Endothelial cell of umbilical vein (primary cell): Measurements from ENCODE around the gene GNG2. TPM values are rescaled to one million over a fixed set of nuclear protein-coding genes. Genes with fewer than 3 reads are reported as not detected.

Experiments
- BruUV-seq: library from RNA; stranded (reverse); fragments of 400-500 nt; replicated peaks from 2 replicates; lab custom pipeline; 2021; lab: Mats Ljungman, UMichigan
- CTCF ChIA-PET: fragments of 300-600, 350-600 bp; sonication (Branson Sonifier 250); formaldehyde crosslinking; loops from one replicate; lab custom pipeline; 2021; ENCODE audit warnings: antibody characterized with exemption, inconsistent platforms; lab: Charles Lee
- POLR2A ChIA-PET: fragments of 300-600, 350-600 bp; sonication (Branson Sonifier 250); formaldehyde crosslinking; loops from one replicate; lab custom pipeline; 2021; ENCODE audit warnings: antibody characterized with exemption, inconsistent platforms; lab: Charles Lee
- DNase-seq: peaks from one replicate; pipeline ENCODE4 v3.0.0-alpha.2; 2011; ENCODE audit warnings: low read depth, low spot score
- FAIRE-seq: peaks from 2 replicates; lab custom pipeline; 2011; peaks lifted over from hg19 to GRCh38; lab: Jason Lieb, UNC
- H2AFZ ChIP-seq: 2 replicates; pipeline ENCODE4 v1.6.0; 2012; ENCODE audit warnings: low read depth, low read length, control low read depth, inconsistent platforms
- H3K27ac ChIP-seq: 2 replicates; pipeline ENCODE4 v1.5.1; 2011; ENCODE audit warnings: low read depth, mild to moderate bottlenecking, control low read depth, low read length, moderate library complexity; ENCODE audit not compliant: insufficient read depth
- H3K27me3 ChIP-seq, 2 experiments: 2 replicates each; pipeline versions ENCODE4 v1.6.0 to v1.6.1; 2011; ENCODE audit warnings: low read length in 2 of 2, mixed read lengths in 1 of 2; ENCODE audit not compliant: control insufficient read depth in 2 of 2, insufficient read depth in 2 of 2
- H3K36me3 ChIP-seq, 2 experiments: 2 replicates in 1 of 2; 3 replicates in 1 of 2; pipeline ENCODE4 v1.5.1; 2011; ENCODE audit warnings: low read length in 2 of 2, mild to moderate bottlenecking in 1 of 2, moderate library complexity in 1 of 2; ENCODE audit not compliant: control insufficient read depth in 2 of 2, insufficient read depth in 2 of 2; ENCODE audit errors: extremely low read depth in 1 of 2
- H3K4me1 ChIP-seq: 3 replicates; pipeline ENCODE4 v1.5.1; 2011; ENCODE audit warnings: mild to moderate bottlenecking, low read length; ENCODE audit not compliant: control insufficient read depth, insufficient read depth; ENCODE audit errors: extremely low read depth
- H3K4me2 ChIP-seq: 2 replicates; pipeline ENCODE4 v1.6.1; 2011; ENCODE audit warnings: low read length, control low read depth, mixed read lengths; ENCODE audit not compliant: insufficient read depth
- H3K4me3 ChIP-seq, 3 experiments: fragments of 200-600 bp in 1 of 3; sonication (generic), shearing (Covaris generic) in 1 of 3; replicated peaks in 1 of 3; 2 replicates each; pipeline ENCODE4 v1.5.1; 2011 to 2016; ENCODE audit warnings: control low read depth in 3 of 3, low read length in 3 of 3, mild to moderate bottlenecking in 2 of 3, inconsistent platforms in 1 of 3, low read depth in 1 of 3, moderate library complexity in 1 of 3; ENCODE audit not compliant: insufficient read depth in 1 of 3
- H3K79me2 ChIP-seq: 2 replicates; pipeline ENCODE4 v1.6.0; 2012; ENCODE audit warnings: low read length, inconsistent platforms; ENCODE audit not compliant: control insufficient read depth, insufficient read depth
- H3K9ac ChIP-seq: replicated peaks from 2 replicates; pipeline ENCODE3; 2011; ENCODE audit warnings: low read length, control low read depth; ENCODE audit not compliant: insufficient read depth; ENCODE audit errors: extremely low read depth
- H3K9me1 ChIP-seq: replicated peaks from 3 replicates; pipeline ENCODE4 v1.6.0; 2011; ENCODE audit warnings: mild to moderate bottlenecking, low read length; ENCODE audit not compliant: control insufficient read depth, insufficient read depth; ENCODE audit errors: extremely low read depth
- H3K9me3 ChIP-seq: replicated peaks from 2 replicates; pipeline ENCODE4 v1.5.1; 2012; ENCODE audit warnings: low read length, inconsistent platforms; ENCODE audit not compliant: control insufficient read depth, insufficient read depth
- H4K20me1 ChIP-seq: replicated peaks from 2 replicates; pipeline ENCODE3; 2011; ENCODE audit warnings: mild to moderate bottlenecking, low read length; ENCODE audit not compliant: control insufficient read depth, insufficient read depth; ENCODE audit errors: extremely low read depth
- EZH2 ChIP-seq: IDR thresholded peaks from 2 replicates; pipeline ENCODE4 v1.6.1; 2012; ENCODE audit warnings: borderline replicate concordance, low read depth, mild to moderate bottlenecking, moderate library complexity, low read length, inconsistent platforms; ENCODE audit not compliant: severe bottlenecking
- FOS ChIP-seq: IDR thresholded peaks from 2 replicates; pipeline ENCODE4 v1.6.1; 2011; ENCODE audit warnings: mild to moderate bottlenecking, low read length, moderate library complexity, borderline replicate concordance; ENCODE audit not compliant: insufficient read depth
- GATA2 ChIP-seq: IDR thresholded peaks from 2 replicates; pipeline ENCODE4 v1.7.0; 2011; ENCODE audit warnings: low read depth, mild to moderate bottlenecking, moderate library complexity, mixed read lengths, low read length; ENCODE audit not compliant: insufficient read length, insufficient read depth
- JUN ChIP-seq: IDR thresholded peaks from 2 replicates; pipeline ENCODE4 v1.6.1; 2011; ENCODE audit warnings: borderline replicate concordance, low read depth; ENCODE audit not compliant: insufficient read length, insufficient read depth
- MYC ChIP-seq: IDR thresholded peaks from one replicate; pipeline ENCODE4 v1.6.1; 2011; ENCODE audit warnings: mild to moderate bottlenecking, low read depth, low read length
- POLR2A ChIP-seq: IDR thresholded peaks from 2 replicates; pipeline ENCODE4 v1.6.1; 2012; ENCODE audit warnings: low read depth, mild to moderate bottlenecking, control low read depth, low read length
- POLR2AphosphoS5 ChIP-seq: IDR thresholded peaks from 2 replicates; pipeline ENCODE4 v1.6.1; 2012; ENCODE audit warnings: low read depth, mild to moderate bottlenecking, control low read depth, low read length, moderate library complexity; ENCODE audit not compliant: insufficient read depth
- dilution Hi-C: fragments of 300-500 bp; cut with MboI; formaldehyde crosslinking; loops from one replicate; pipeline ENCODE4 v1.15.0; 2019; ENCODE audit warnings: low sequenced_read_pairs; ENCODE audit not compliant: extremely low pct_ligation_motif_present
- intact Hi-C: fragments of 100-400 bp; cut with micrococcal nuclease; formaldehyde crosslinking; loops from one replicate; pipeline ENCODE4 v1.10.0; 2022
- polyA plus RNA-seq, 4 experiments: library from polyadenylated mRNA; depleted of rRNA in 3 of 4; stranded (reverse) in 3 of 4; unstranded in 1 of 4; fragments of >200 nt; gene quantifications; 2 replicates each; pipeline versions ENCODE4 v1.2.1 to v1.2.3, GENCODE V29; 2011 to 2012; ENCODE audit warnings: missing spikeins in 1 of 4
- total RNA-seq: library from RNA; stranded (reverse); gene quantifications from 2 replicates; pipeline ENCODE4 v1.2.3, GENCODE V29; 2021
- TF ChIP-seq, protein P1 (sequence below): IDR thresholded peaks from 2 replicates; pipeline ENCODE4 v1.6.1; 2011; ENCODE audit not compliant: insufficient read depth, insufficient read length
- TF ChIP-seq, protein P2 (sequence below), 2 donors: IDR thresholded peaks; 1 replicate in 1 of 2; 2 replicates in 1 of 2; pipeline ENCODE4 v1.5.1; 2011; ENCODE audit warnings: low read length in 2 of 2, mild to moderate bottlenecking in 2 of 2, moderate library complexity in 2 of 2, control low read depth in 1 of 2, inconsistent platforms in 1 of 2, low read depth in 1 of 2; ENCODE audit not compliant: insufficient read depth in 1 of 2; ENCODE audit errors: extremely low read depth in 1 of 2

The GNG2 gene
- total and polyA plus RNA-seq, 2 donors (not counting 3 experiments of a cell fraction or from before 2014, with no cell fraction given): not detected

DNA sequence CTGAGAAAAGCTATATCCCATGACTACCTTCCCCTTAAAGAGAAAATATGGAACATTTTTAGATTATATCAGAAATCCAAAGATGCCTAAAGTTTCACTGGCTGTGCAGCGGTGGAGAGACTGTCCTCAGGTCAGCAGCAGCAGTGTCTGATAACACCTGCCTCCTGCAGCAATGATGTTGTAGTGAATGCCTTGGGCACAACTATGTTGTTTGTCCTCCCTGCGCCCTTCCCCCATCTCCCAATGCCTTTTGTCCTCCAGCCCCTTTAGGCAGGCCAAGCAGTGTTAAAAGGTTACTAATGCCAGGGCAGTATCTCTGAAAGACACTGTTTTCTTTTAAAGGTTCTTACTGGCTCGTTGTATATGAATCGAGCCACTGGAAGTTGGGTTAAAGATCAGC lies 142.1 kb downstream of the GNG2 start:
- no peak for TF ChIP-seq FOS
- TF ChIP-seq, protein P1, sequence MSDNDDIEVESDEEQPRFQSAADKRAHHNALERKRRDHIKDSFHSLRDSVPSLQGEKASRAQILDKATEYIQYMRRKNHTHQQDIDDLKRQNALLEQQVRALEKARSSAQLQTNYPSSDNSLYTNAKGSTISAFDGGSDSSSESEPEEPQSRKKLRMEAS: no peak
- no peak for TF ChIP-seq POLR2AphosphoS5
- no peak for TF ChIP-seq GATA2
- no peak for TF ChIP-seq MYC
- TF ChIP-seq POLR2A: no peak
- TF ChIP-seq EZH2: no peak
- TF ChIP-seq, protein P2, sequence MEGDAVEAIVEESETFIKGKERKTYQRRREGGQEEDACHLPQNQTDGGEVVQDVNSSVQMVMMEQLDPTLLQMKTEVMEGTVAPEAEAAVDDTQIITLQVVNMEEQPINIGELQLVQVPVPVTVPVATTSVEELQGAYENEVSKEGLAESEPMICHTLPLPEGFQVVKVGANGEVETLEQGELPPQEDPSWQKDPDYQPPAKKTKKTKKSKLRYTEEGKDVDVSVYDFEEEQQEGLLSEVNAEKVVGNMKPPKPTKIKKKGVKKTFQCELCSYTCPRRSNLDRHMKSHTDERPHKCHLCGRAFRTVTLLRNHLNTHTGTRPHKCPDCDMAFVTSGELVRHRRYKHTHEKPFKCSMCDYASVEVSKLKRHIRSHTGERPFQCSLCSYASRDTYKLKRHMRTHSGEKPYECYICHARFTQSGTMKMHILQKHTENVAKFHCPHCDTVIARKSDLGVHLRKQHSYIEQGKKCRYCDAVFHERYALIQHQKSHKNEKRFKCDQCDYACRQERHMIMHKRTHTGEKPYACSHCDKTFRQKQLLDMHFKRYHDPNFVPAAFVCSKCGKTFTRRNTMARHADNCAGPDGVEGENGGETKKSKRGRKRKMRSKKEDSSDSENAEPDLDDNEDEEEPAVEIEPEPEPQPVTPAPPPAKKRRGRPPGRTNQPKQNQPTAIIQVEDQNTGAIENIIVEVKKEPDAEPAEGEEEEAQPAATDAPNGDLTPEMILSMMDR (IDR thresholded peaks at IDR 0.05; ENCODE audit: extremely low read depth in 1 of 2, insufficient read depth in 1 of 2, low read depth in 1 of 2, low read length in 2 of 2): no peak
- TF ChIP-seq JUN: no peak
- BruUV-seq: no TSS peak
- Histone ChIP-seq H3K27ac (no peak overlapping the region), H3K36me3 (peaks cover 22 to 34% of the 10 kb centered on the region in 2 experiments), H3K9ac (no peak overlapping the region), H3K9me1 (no peaks in the 10 kb centered on the region), H3K4me3 (no peak overlapping the region), H2AFZ (no peak overlapping the region), H3K79me2 (peaks cover 5% of the 10 kb centered on the region), H3K4me2 (no peak overlapping the region), H4K20me1 (no peaks in the 10 kb centered on the region), H3K9me3 (no peaks in the 10 kb centered on the region), H3K4me1 (peaks cover 17% of the 10 kb centered on the region), H3K27me3 (no peaks in the 10 kb centered on the region)
- no peak for DNase-seq
- CTCF ChIA-PET: interaction anchor here (1.1 to 2.4 kb wide), 5 partner anchors 10 to 69 kb away, joined by 3 to 14 read pairs (median 7); no protein-coding TSS in a partner anchor
- POLR2A ChIA-PET: no interaction called here
- no peak for FAIRE-seq
- dilution Hi-C loops: no loop called here
- intact Hi-C loops: loop anchor here (2.0 kb wide), 1 partner anchor 22 kb away; no protein-coding TSS in a partner anchor
